Trophoblast cell (in vitro differentiated cells and primary cell): ENCODE measurements around the gene EOMES.

Experiments
- DNase-seq, 2 donors: peaks; one replicate each; pipeline ENCODE4 v3.0.0-alpha.2; 2016
- H2AFZ ChIP-seq: 2 replicates; pipeline ENCODE4 v1.6.1; 2013; ENCODE audit warnings: low read length, moderate library complexity, mild to moderate bottlenecking; ENCODE audit not compliant: insufficient read depth, poor library complexity
- H2AK5ac ChIP-seq: 2 replicates; pipeline ENCODE4 v1.6.1; 2013; ENCODE audit warnings: mild to moderate bottlenecking, low read length
- H2BK120ac ChIP-seq: 2 replicates; pipeline ENCODE4 v1.6.1; 2013; ENCODE audit warnings: low read length, mild to moderate bottlenecking, moderate library complexity; ENCODE audit not compliant: insufficient read depth, poor library complexity
- H2BK12ac ChIP-seq: 2 replicates; pipeline ENCODE4 v1.6.1; 2013; ENCODE audit warnings: mild to moderate bottlenecking, low read length, moderate library complexity
- H2BK5ac ChIP-seq: 2 replicates; pipeline ENCODE4 v1.6.1; 2013; ENCODE audit warnings: low read length, low read depth, moderate library complexity, mild to moderate bottlenecking; ENCODE audit not compliant: poor library complexity
- H3K14ac ChIP-seq: 2 replicates; pipeline ENCODE4 v1.6.1; 2013; ENCODE audit warnings: mild to moderate bottlenecking, low read length
- H3K18ac ChIP-seq: 2 replicates; pipeline ENCODE4 v1.6.1; 2013; ENCODE audit warnings: mild to moderate bottlenecking, low read length
- H3K23ac ChIP-seq: 2 replicates; pipeline ENCODE4 v1.6.1; 2013; ENCODE audit warnings: low read length
- H3K27ac ChIP-seq: 2 replicates; pipeline ENCODE4 v1.5.1; 2013; ENCODE audit warnings: low read depth, mild to moderate bottlenecking, inconsistent platforms, low read length, moderate library complexity
- H3K27me3 ChIP-seq: 2 replicates; pipeline ENCODE4 v1.6.1; 2013; ENCODE audit warnings: inconsistent platforms, mild to moderate bottlenecking, low read length, moderate library complexity; ENCODE audit not compliant: insufficient read depth
- H3K36me3 ChIP-seq, 2 experiments: 1 replicate in 1 of 2; 2 replicates in 1 of 2; pipeline ENCODE4 v1.6.1; 2013; ENCODE audit warnings: low read length in 2 of 2, mild to moderate bottlenecking in 2 of 2, moderate library complexity in 1 of 2; ENCODE audit not compliant: insufficient read depth in 2 of 2, control insufficient read depth in 1 of 2
- H3K4ac ChIP-seq: 2 replicates; pipeline ENCODE4 v1.6.1; 2013; ENCODE audit warnings: low read depth, mild to moderate bottlenecking, low read length, moderate library complexity
- H3K4me1 ChIP-seq, 2 experiments: 1 replicate in 1 of 2; 2 replicates in 1 of 2; pipeline ENCODE4 v1.6.1; 2013; ENCODE audit warnings: low read length in 2 of 2, mild to moderate bottlenecking in 2 of 2, moderate library complexity in 1 of 2; ENCODE audit not compliant: insufficient read depth in 2 of 2, control insufficient read depth in 1 of 2
- H3K4me2 ChIP-seq: 2 replicates; pipeline ENCODE4 v1.6.1; 2013; ENCODE audit warnings: inconsistent platforms, mild to moderate bottlenecking, low read length, moderate library complexity
- H3K4me3 ChIP-seq: 2 replicates; pipeline ENCODE4 v1.5.1; 2013; ENCODE audit warnings: mild to moderate bottlenecking, low read depth, low read length, inconsistent platforms
- H3K79me1 ChIP-seq: one replicate; pipeline ENCODE4 v1.6.1; 2013; ENCODE audit warnings: low read length
- H3K79me2 ChIP-seq: 2 replicates; pipeline ENCODE4 v1.6.1; 2013; ENCODE audit warnings: low read length, mild to moderate bottlenecking; ENCODE audit not compliant: control insufficient read depth, insufficient read depth, poor library complexity
- H3K9ac ChIP-seq: 2 replicates; pipeline ENCODE4 v1.6.1; 2013; ENCODE audit warnings: mild to moderate bottlenecking, low read length
- H3K9me3 ChIP-seq: 2 replicates; pipeline ENCODE4 v1.6.1; 2013; ENCODE audit warnings: low read depth, mild to moderate bottlenecking, control low read depth, inconsistent platforms, low read length; ENCODE audit not compliant: insufficient read depth
- H4K12ac ChIP-seq: 2 replicates; pipeline ENCODE4 v1.6.1; 2013; ENCODE audit warnings: low read depth, mild to moderate bottlenecking, low read length, moderate library complexity
- H4K8ac ChIP-seq: 2 replicates; pipeline ENCODE4 v1.6.1; 2013; ENCODE audit warnings: low read depth, mild to moderate bottlenecking, low read length, moderate library complexity
- H4K91ac ChIP-seq: one replicate; pipeline ENCODE4 v1.6.1; 2013; ENCODE audit warnings: low read depth, mild to moderate bottlenecking, low read length, moderate library complexity
- WGBS: extraction: QIAGEN DNeasy Blood & Tissue Kit; methylation state at CpG from one replicate; pipeline ENCODE4 v1.1.7; 2013; ENCODE audit warnings: missing lambda C conversion rate; ENCODE audit not compliant: insufficient read length, insufficient coverage; ENCODE audit errors: extremely low coverage; 5-methylcytosine and 5-hydroxymethylcytosine counted together

Gene EOMES

DNA sequence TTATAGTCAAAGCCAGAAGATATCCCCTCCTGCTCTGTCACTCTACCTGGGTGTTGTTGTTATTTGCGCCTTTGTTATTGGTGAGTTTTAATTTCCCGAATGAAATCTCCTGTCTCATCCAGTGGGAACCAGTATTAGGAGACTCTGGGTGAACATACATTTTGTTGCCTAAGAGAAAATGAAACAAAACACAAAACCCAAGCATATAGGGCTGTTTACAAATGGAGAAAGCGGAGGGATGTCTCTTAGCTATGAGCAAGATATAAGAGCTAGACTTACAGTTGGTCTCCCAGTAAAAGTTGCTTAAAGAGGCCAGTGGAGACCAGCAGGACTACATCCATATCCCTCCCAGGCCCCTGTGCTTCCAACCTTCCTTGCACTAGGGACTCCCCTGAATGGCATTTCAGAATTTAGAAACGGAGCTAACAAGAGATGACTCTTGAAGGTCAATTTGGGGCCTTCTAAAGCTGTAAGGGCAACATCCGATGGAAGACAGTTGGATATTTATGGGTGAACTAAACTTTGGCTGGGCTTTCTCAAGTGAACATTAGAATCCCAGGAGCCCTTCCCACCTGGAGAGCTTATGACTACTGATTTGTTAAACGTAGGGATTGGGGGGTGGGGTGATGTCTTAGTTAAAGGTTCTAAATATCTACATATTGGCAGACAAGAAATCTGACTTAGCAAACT lies 2.7 kb downstream of the EOMES start:
- no peak overlapping the region for H4K12ac ChIP-seq
- no peak overlapping the region for H2AK5ac ChIP-seq
- H3K9ac ChIP-seq = no peak overlapping the region
- H3K79me1 ChIP-seq = no peaks in the 10 kb centered on the region
- H2AFZ ChIP-seq = no peak overlapping the region
- H3K23ac ChIP-seq = no peak overlapping the region
- H3K27me3 ChIP-seq = peaks cover 83% of the 10 kb centered on the region
- H4K8ac ChIP-seq = no peak overlapping the region
- H3K14ac ChIP-seq = no peak overlapping the region
- no CpG with 5 or more reads among the region's 6 CpGs for WGBS
- H3K27ac ChIP-seq = no peak overlapping the region
- no peak overlapping the region for H4K91ac ChIP-seq
- peaks cover 15 to 24% of the 10 kb centered on the region in 2 experiments for H3K4me1 ChIP-seq
- H3K36me3 ChIP-seq = no peaks in the 10 kb centered on the region
- DNase-seq = no peak
- no peak overlapping the region for H2BK5ac ChIP-seq
- H3K18ac ChIP-seq = no peak overlapping the region
- no peak overlapping the region for H2BK12ac ChIP-seq
- H2BK120ac ChIP-seq = no peak overlapping the region
- H3K4me2 ChIP-seq = no peak overlapping the region
- H3K4me3 ChIP-seq = no peak overlapping the region
- H3K9me3 ChIP-seq = peaks cover 4% of the 10 kb centered on the region
- no peaks in the 10 kb centered on the region for H3K79me2 ChIP-seq
- no peak overlapping the region for H3K4ac ChIP-seq

DNA sequence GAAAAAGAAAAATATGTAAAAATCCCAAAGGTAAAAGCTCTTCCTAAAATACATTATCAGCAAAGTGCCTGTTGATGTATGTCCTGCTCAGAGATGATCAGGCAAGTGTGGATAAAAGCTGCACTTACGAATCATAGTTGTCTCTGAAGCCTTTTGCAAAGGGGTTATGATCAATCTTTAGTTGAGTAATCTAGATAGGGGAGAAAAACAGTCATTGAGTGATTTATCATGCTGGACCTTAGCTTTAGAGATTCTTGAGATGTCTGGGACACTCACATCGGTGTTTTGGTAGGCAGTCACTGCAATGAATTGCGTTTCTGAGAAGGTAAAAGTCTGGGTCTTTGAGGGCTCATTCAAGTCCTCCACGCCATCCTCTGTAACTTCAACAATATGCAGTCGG lies 3.7 kb downstream of the EOMES start:
- no peak overlapping the region for H2AK5ac ChIP-seq
- no peak overlapping the region for H3K4ac ChIP-seq
- H2BK120ac ChIP-seq = no peak overlapping the region
- no peak overlapping the region for H3K23ac ChIP-seq
- H2AFZ ChIP-seq = no peak overlapping the region
- no CpG with 5 or more reads among the region's 5 CpGs for WGBS
- H3K4me1 ChIP-seq = peaks cover 16 to 25% of the 10 kb centered on the region in 2 experiments
- no peak overlapping the region for H2BK5ac ChIP-seq
- H4K8ac ChIP-seq = no peak overlapping the region
- H3K27me3 ChIP-seq = peaks cover 83% of the 10 kb centered on the region
- no peak overlapping the region for H2BK12ac ChIP-seq
- H3K14ac ChIP-seq = no peak overlapping the region
- H3K9ac ChIP-seq = no peak overlapping the region
- H3K79me1 ChIP-seq = no peaks in the 10 kb centered on the region
- no peak overlapping the region for H4K91ac ChIP-seq
- H3K79me2 ChIP-seq = no peaks in the 10 kb centered on the region
- H3K4me2 ChIP-seq = no peak overlapping the region
- peaks cover 6% of the 10 kb centered on the region for H3K9me3 ChIP-seq
- no peak overlapping the region for H3K4me3 ChIP-seq
- DNase-seq = no peak
- H3K27ac ChIP-seq = no peak overlapping the region
- H3K18ac ChIP-seq = no peak overlapping the region
- no peaks in the 10 kb centered on the region for H3K36me3 ChIP-seq
- no peak overlapping the region for H4K12ac ChIP-seq

DNA sequence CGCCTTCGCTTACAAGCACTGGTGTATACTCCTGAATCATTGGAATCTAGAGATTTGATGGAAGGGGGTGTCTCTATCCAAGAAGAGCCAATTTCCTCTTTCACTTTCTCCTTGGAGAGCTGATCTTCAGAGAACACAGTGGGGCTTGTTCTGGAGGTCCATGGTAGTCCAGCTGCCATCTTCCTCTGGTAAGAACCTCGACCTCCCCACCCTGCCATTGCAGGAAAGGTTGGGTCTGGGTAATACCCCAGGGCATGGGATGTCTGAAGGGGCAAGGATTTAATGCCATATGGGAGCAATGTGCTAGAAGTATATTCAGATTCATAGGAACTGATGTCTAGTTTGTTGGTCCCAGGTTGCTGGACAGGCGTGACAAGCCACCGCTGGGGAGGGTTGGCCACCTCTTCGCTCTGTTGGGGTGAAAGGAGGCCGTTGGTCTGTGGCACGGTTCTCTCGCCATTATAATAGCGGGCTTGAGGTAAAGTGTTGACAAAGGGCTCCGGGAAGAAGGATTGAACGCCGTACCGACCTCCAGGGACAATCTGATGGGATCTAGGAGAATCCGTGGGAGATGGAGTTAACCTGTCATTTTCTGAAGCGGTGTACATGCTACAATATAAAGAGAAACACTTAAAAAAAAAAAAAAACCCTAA lies 4.8 kb downstream of the EOMES start:
- H3K4me3 ChIP-seq = no peak overlapping the region
- no peaks in the 10 kb centered on the region for H3K36me3 ChIP-seq
- no peak overlapping the region for H2BK5ac ChIP-seq
- H3K23ac ChIP-seq = no peak overlapping the region
- no peak overlapping the region for H4K91ac ChIP-seq
- no peak overlapping the region for H3K14ac ChIP-seq
- no peak overlapping the region for H3K4ac ChIP-seq
- H3K9ac ChIP-seq = no peak overlapping the region
- no peak overlapping the region for H4K12ac ChIP-seq
- no peak overlapping the region for H4K8ac ChIP-seq
- H3K18ac ChIP-seq = no peak overlapping the region
- H2BK120ac ChIP-seq = no peak overlapping the region
- H2AFZ ChIP-seq = no peak overlapping the region
- peaks cover 82% of the 10 kb centered on the region for H3K27me3 ChIP-seq
- H3K79me2 ChIP-seq = no peaks in the 10 kb centered on the region
- no peak overlapping the region for H2AK5ac ChIP-seq
- DNase-seq = no peak
- peaks cover 6% of the 10 kb centered on the region for H3K9me3 ChIP-seq
- no CpG with 5 or more reads among the region's 16 CpGs for WGBS
- no peak overlapping the region for H2BK12ac ChIP-seq
- no peak overlapping the region for H3K27ac ChIP-seq
- peaks cover 18 to 26% of the 10 kb centered on the region in 2 experiments for H3K4me1 ChIP-seq
- no peaks in the 10 kb centered on the region for H3K79me1 ChIP-seq
- H3K4me2 ChIP-seq = no peak overlapping the region

DNA sequence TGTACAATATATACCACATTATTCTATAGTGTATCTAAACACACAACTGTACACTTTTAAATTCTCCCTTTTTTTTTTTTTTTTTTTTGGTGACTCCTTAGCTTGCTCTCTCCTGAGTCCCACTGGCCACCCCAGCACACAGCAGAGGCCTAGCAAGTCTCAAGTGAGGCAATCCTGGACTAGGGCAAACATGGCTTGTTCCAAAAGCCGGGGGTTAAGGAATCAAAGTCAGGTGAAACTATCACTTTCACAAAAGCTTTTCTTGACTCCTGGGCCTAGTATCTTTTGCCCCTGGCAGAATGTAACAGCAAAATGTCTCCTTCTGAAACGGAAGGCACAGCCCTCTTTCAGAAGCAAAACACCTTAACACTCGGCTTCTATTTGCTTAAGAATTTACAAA lies 5.8 kb downstream of the EOMES start:
- H3K23ac ChIP-seq = no peak overlapping the region
- no peak overlapping the region for H2BK12ac ChIP-seq
- peaks cover 13 to 22% of the 10 kb centered on the region in 2 experiments for H3K4me1 ChIP-seq
- H4K8ac ChIP-seq = no peak overlapping the region
- WGBS = no CpG with 5 or more reads among the region's 3 CpGs
- no peak overlapping the region for H4K12ac ChIP-seq
- no peak overlapping the region for H2AK5ac ChIP-seq
- H3K27ac ChIP-seq = no peak overlapping the region
- H3K18ac ChIP-seq = no peak overlapping the region
- no peaks in the 10 kb centered on the region for H3K79me1 ChIP-seq
- H3K79me2 ChIP-seq = no peaks in the 10 kb centered on the region
- H3K9ac ChIP-seq = no peak overlapping the region
- no peak overlapping the region for H4K91ac ChIP-seq
- H2AFZ ChIP-seq = no peak overlapping the region
- no peak overlapping the region for H2BK120ac ChIP-seq
- no peak overlapping the region for H3K4ac ChIP-seq
- no peak for DNase-seq
- peaks cover 6% of the 10 kb centered on the region for H3K9me3 ChIP-seq
- no peak overlapping the region for H2BK5ac ChIP-seq
- H3K14ac ChIP-seq = no peak overlapping the region
- H3K27me3 ChIP-seq = peaks cover 74% of the 10 kb centered on the region
- H3K4me3 ChIP-seq = no peak overlapping the region
- no peaks in the 10 kb centered on the region for H3K36me3 ChIP-seq
- H3K4me2 ChIP-seq = no peak overlapping the region
